ENCODE results near the gene PPP1R10.

The PPP1R10 gene

GRCh38 chr6:30618270-30618797 is 1.3 kb upstream of the PPP1R10 start:
- DNase-seq: no peak

- peak; percentile 95 for DNase-seq
These were observed 674 bp upstream of the PPP1R10 start, which contains the start of gene MRPS18B for GRCh38 chr6:30617565-30618269. Gene MRPS18B (plus strand): TSS chr6:30617840. CDS start chr6:30617866, 26 bp downstream.

GRCh38 chr6:30615958-30616810 is 859 bp downstream of the PPP1R10 start:
- peak; percentile 48 for DNase-seq

GRCh38 chr6:30615219-30615957 is 1.7 kb downstream of the PPP1R10 start:
- DNase-seq: peak; percentile 53

GRCh38 chr6:30614843-30615218 is 2.2 kb downstream of the PPP1R10 start:
- DNase-seq: peak; percentile 96

GRCh38 chr6:30614044-30614842 is 2.8 kb downstream of the PPP1R10 start:
- DNase-seq: no peak

GRCh38 chr6:30613251-30614043 is 3.6 kb downstream of the PPP1R10 start:
- DNase-seq: no peak

GRCh38 chr6:30612687-30613248 is 4.3 kb downstream of the PPP1R10 start:
- DNase-seq: no peak

GRCh38 chr6:30612213-30612612 is 4.8 kb downstream of the PPP1R10 start:
- no peak for DNase-seq

GRCh38 chr6:30611856-30612194 is 5.2 kb downstream of the PPP1R10 start:
- DNase-seq: no peak

- DNase-seq: no peak
These were observed 5.7 kb downstream of the PPP1R10 start for GRCh38 chr6:30611150-30611855.

- no peak for DNase-seq
These were observed 7.0 kb downstream of the PPP1R10 start for GRCh38 chr6:30610065-30610464.

- DNase-seq: no peak
These were observed 13.1 kb downstream of the PPP1R10 start for GRCh38 chr6:30603961-30604360.

GRCh38 chr6:30601815-30602641 is 15.0 kb downstream of the PPP1R10 start:
- DNase-seq: no peak

- DNase-seq: no peak
These were observed 15.6 kb downstream of the PPP1R10 start for GRCh38 chr6:30601436-30601814.

GRCh38 chr6:30600451-30600961 is 16.5 kb downstream of the PPP1R10 start:
- no peak for DNase-seq

- no peak for DNase-seq
These were observed 17.3 kb downstream of the PPP1R10 start for GRCh38 chr6:30599625-30600324.

- no peak for DNase-seq
These were observed 18.0 kb downstream of the PPP1R10 start for GRCh38 chr6:30598912-30599624.

All from NCI-H1436 (cell line).